Activated CD8-positive, alpha-beta T cell treated with anti-CD3 and anti-CD28 coated beads for 36 hours (primary cell): ENCODE measurements around the gene OSBPL6. TPM values are rescaled to one million over a fixed set of nuclear protein-coding genes. Genes with fewer than 3 reads are reported as not detected.

Source experiments
- ATAC-seq: fragments of 200-7000 bp; cut with Tn5 transposase; one replicate; pipeline ENCODE4 v1.10.0; 2021; ENCODE audit warnings: mild to moderate bottlenecking, moderate library complexity
- CTCF ChIA-PET: fragments of 350-600 bp; sonication (Branson Sonifier 250); formaldehyde crosslinking; loops from one replicate; lab custom pipeline; 2021; ENCODE audit warnings: antibody characterized with exemption; lab: Charles Lee
- POLR2A ChIA-PET: fragments of 350-600 bp; sonication (Branson Sonifier 250); formaldehyde crosslinking; loops from one replicate; lab custom pipeline; 2021; ENCODE audit warnings: antibody characterized with exemption; lab: Charles Lee
- DNase-seq: peaks from one replicate; pipeline ENCODE4 v3.0.0-alpha.2; 2020
- H3K27ac Mint-ChIP-seq: one replicate; pipeline ENCODE4 v1.8.0; 2021; ENCODE audit warnings: mild to moderate bottlenecking, mixed read lengths
- H3K27me3 Mint-ChIP-seq: one replicate; pipeline ENCODE4 v1.8.0; 2021; ENCODE audit warnings: mixed read lengths
- H3K36me3 Mint-ChIP-seq: one replicate; pipeline ENCODE4 v1.8.0; 2021; ENCODE audit warnings: low read depth, mixed read lengths
- H3K4me1 Mint-ChIP-seq: one replicate; pipeline ENCODE4 v1.8.0; 2021; ENCODE audit warnings: low read depth, mixed read lengths
- H3K4me3 Mint-ChIP-seq: one replicate; pipeline ENCODE4 v1.8.0; 2021; ENCODE audit warnings: mild to moderate bottlenecking, moderate library complexity, mixed read lengths
- H3K9me3 Mint-ChIP-seq: one replicate; pipeline ENCODE4 v1.8.0; 2021; ENCODE audit warnings: mixed read lengths
- intact Hi-C: fragments of 100-400 bp; cut with micrococcal nuclease; formaldehyde crosslinking; loops from one replicate; pipeline ENCODE4 v1.10.0; 2022
- total RNA-seq, 2 experiments: library from RNA; stranded (reverse); gene quantifications; one replicate each; pipeline ENCODE4 v1.2.3, GENCODE V29; 2021
- TF ChIP-seq, protein P1 (sequence below): fragments of 200-600 bp; IDR thresholded peaks from one replicate; pipeline ENCODE4 v1.8.0; 2022; ENCODE audit warnings: antibody characterized with exemption, mild to moderate bottlenecking

The OSBPL6 gene
- total RNA-seq, 2 experiments from 2014 or later = 2.5 to 4.0 TPM

DNA sequence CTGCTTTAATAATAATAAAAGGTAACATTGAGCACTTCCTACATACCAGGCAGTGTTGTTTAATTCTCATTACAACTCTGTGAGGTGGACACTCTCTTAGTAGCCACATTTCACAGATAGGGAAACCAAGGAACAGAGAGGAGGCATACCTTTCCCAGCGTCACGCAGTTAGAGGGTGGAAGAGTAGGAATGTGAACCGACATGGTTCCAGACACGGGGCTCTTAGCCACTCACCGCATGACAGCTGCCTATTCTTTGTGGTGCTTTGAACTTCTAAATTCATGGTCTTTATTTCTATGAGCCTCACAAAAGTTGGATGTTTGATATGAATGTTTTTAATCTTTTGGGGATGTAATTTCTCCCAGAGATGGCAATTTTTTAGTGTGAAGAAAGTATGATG, 76.0 kb downstream of the OSBPL6 start:
- Mint-ChIP-seq H3K27ac (no peak overlapping the region), H3K4me3 (no peak overlapping the region), H3K9me3 (no peaks in the 10 kb centered on the region), H3K27me3 (peaks cover 1% of the 10 kb centered on the region), H3K4me1 (no peaks in the 10 kb centered on the region), H3K36me3 (no peaks in the 10 kb centered on the region)
- no peak for DNase-seq
- TF ChIP-seq, protein P1, sequence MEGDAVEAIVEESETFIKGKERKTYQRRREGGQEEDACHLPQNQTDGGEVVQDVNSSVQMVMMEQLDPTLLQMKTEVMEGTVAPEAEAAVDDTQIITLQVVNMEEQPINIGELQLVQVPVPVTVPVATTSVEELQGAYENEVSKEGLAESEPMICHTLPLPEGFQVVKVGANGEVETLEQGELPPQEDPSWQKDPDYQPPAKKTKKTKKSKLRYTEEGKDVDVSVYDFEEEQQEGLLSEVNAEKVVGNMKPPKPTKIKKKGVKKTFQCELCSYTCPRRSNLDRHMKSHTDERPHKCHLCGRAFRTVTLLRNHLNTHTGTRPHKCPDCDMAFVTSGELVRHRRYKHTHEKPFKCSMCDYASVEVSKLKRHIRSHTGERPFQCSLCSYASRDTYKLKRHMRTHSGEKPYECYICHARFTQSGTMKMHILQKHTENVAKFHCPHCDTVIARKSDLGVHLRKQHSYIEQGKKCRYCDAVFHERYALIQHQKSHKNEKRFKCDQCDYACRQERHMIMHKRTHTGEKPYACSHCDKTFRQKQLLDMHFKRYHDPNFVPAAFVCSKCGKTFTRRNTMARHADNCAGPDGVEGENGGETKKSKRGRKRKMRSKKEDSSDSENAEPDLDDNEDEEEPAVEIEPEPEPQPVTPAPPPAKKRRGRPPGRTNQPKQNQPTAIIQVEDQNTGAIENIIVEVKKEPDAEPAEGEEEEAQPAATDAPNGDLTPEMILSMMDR = no peak
- ChIA-PET CTCF (no interaction called here), POLR2A (no interaction called here)
- intact Hi-C loops = no loop called here
- ATAC-seq = no peak

DNA sequence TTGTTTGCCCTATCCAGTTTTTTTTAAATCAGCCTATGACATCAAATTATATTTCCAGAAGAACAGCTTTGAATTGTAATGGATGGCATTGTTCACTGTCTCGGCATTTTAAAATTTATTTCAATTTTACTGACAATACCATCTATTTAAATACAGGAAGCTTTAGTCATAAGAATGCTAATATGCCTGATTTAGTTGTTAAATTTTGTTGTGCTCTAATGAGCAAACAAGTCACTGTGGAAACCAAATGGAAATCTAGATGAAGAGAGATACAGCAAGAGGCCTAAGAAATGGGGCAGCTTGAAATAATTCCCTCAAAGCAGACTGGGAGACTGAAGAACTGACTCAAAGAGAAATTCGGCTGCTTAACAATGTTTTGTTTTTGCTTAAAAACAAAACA, 76.8 kb downstream of the OSBPL6 start:
- Mint-ChIP-seq H3K4me3 (no peak overlapping the region), H3K27ac (no peak overlapping the region), H3K9me3 (no peaks in the 10 kb centered on the region), H3K36me3 (no peaks in the 10 kb centered on the region), H3K4me1 (no peaks in the 10 kb centered on the region), H3K27me3 (peaks cover 1% of the 10 kb centered on the region)
- intact Hi-C loops = no loop called here
- TF ChIP-seq, protein P1 = no peak
- ChIA-PET CTCF (no interaction called here), POLR2A (no interaction called here)
- no peak for ATAC-seq
- DNase-seq = no peak

DNA sequence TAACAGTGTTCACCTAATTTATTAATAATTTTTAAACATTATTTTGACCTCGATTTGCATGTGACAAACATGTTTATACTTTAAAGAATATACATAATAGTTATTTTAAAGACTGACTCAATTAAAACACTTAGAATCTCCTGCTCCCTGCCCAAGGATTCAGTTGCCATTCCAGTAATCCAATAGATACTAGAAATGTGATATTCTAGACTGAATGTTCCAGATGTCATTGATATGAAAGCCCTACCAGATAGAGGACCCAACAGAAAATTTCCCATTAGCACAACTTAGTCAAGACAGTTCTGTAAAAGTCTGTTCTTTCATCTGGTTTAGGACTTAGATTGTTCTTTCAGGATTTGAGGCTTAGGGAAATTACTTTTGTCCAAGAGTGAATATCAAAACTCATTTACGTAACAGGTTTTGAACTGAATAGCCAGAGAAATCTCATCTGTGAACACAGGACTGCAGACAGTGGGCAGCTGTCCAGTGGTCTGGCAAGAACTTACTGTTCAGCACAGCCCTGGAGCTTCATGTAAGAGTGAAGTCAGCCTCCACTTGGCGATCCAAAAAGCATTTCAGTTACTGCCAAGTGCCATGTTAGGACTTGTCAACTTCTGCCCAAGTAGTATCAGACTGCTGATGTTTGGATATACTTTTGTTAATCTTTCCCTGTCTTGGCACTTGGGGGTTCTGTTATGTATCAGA, 77.5 kb downstream of the OSBPL6 start:
- CTCF ChIA-PET = no interaction called here

DNA sequence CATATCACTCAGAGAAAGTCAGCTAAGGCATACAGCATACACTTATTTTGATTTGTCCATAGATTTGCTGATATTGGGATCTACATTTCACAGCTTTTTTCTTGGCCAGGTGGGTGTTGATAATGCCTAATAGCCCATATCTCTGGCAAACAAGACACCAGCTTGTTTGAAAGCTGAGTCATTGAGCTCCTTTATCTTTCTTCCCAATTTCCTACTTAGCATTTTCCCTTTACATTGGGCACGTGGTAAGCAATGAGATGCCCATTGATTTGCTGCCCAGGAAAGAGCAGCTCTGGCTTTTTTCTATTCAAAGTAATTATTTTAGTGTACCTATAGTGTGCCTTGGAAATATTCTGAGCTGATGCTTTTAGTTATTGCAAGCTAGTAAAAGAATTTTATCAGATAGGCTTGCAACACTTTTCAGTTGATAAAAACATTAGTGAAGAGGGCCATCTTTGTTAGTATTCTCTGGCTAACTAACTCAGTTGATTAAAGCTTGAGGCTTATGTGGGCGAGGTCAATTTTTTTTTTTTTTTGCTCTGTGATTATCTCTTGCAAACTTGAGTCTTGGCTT, 79.6 kb downstream of the OSBPL6 start:
- Mint-ChIP-seq H3K4me3 (no peak overlapping the region), H3K36me3 (no peaks in the 10 kb centered on the region), H3K27me3 (peaks cover 8% of the 10 kb centered on the region), H3K27ac (no peak overlapping the region), H3K4me1 (no peaks in the 10 kb centered on the region), H3K9me3 (no peaks in the 10 kb centered on the region)
- intact Hi-C loops = no loop called here
- CTCF ChIA-PET = interaction anchor here (0.7 to 2.0 kb wide), 2 partner anchors 21 to 161 kb away, joined by 3 to 5 read pairs; partner anchors contain the start of gene RBM45
- DNase-seq (no peak), ATAC-seq (no peak)
- TF ChIP-seq, protein P1 = no peak
- POLR2A ChIA-PET = no interaction called here

More for the DNA sequence above, 77.5 kb downstream of the OSBPL6 start:
- DNase-seq (no peak), ATAC-seq (no peak)
- TF ChIP-seq, protein P1 = no peak
- intact Hi-C loops = no loop called here
- POLR2A ChIA-PET = interaction anchor here (0.6 kb wide), 1 partner anchor 308 kb away, joined by 4 read pairs; no protein-coding TSS in a partner anchor
- no peak overlapping the region for H3K4me3 Mint-ChIP-seq
- no peak overlapping the region for H3K27ac Mint-ChIP-seq
- H3K27me3 Mint-ChIP-seq = peaks cover 2% of the 10 kb centered on the region
- no peaks in the 10 kb centered on the region for H3K9me3 Mint-ChIP-seq
- H3K4me1 Mint-ChIP-seq = no peaks in the 10 kb centered on the region
- no peaks in the 10 kb centered on the region for H3K36me3 Mint-ChIP-seq

DNA sequence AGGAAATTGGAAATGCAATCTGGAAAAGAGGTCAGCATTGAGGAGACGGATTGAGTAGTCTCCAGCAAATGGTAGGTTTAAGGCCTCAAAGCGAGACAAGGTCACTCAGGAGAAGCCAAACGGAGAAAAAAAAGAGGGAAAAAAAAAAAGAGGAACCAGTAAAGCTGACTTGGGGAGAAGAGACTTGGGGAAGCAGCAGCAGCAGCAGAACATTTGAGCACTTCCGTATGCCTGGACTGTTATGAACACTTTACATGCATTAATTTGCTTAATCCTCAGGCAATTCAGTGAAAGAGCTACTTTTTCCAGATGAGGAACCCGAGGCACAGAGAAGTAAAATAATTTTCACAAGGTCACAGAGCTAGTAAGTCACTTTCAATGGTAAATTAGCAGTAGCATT, 81.3 kb downstream of the OSBPL6 start:
- no peaks in the 10 kb centered on the region for H3K36me3 Mint-ChIP-seq
- ChIA-PET POLR2A (no interaction called here), CTCF (interaction anchor here (1.5 kb wide), 1 partner anchor 163 kb away, joined by 6 read pairs; the partner anchor contains the start of gene RBM45)
- intact Hi-C loops = no loop called here
- TF ChIP-seq, protein P1 = no peak
- H3K4me1 Mint-ChIP-seq = no peaks in the 10 kb centered on the region
- peaks cover 8% of the 10 kb centered on the region for H3K27me3 Mint-ChIP-seq
- DNase-seq (no peak), ATAC-seq (no peak)
- H3K9me3 Mint-ChIP-seq = no peaks in the 10 kb centered on the region
- H3K27ac Mint-ChIP-seq = no peak overlapping the region
- no peak overlapping the region for H3K4me3 Mint-ChIP-seq
